Glutamatergic neuron (in vitro differentiated cells): ENCODE measurements around the gene GLT1D1. TPM values are rescaled to one million over a fixed set of nuclear protein-coding genes. Genes with fewer than 3 reads are reported as not detected.

Experiments used
- DNase-seq: peaks from one replicate; pipeline ENCODE4 v3.0.0; 2022
- H3K27ac Mint-ChIP-seq: one replicate; pipeline ENCODE4 v1.8.0; 2020; ENCODE audit warnings: mild to moderate bottlenecking, mixed read lengths, inconsistent platforms; ENCODE audit not compliant: unreplicated experiment
- H3K27me3 Mint-ChIP-seq: one replicate; pipeline ENCODE4 v1.8.0; 2020; ENCODE audit warnings: mild to moderate bottlenecking, moderate library complexity, mixed read lengths, inconsistent platforms; ENCODE audit not compliant: unreplicated experiment
- H3K36me3 Mint-ChIP-seq: one replicate; pipeline ENCODE4 v1.8.0; 2020; ENCODE audit warnings: mild to moderate bottlenecking, mixed read lengths, inconsistent platforms; ENCODE audit not compliant: unreplicated experiment
- H3K4me1 Mint-ChIP-seq: one replicate; pipeline ENCODE4 v1.8.0; 2020; ENCODE audit warnings: mild to moderate bottlenecking, low read depth, mixed read lengths, inconsistent platforms; ENCODE audit not compliant: unreplicated experiment
- H3K4me3 Mint-ChIP-seq: one replicate; pipeline ENCODE4 v1.8.0; 2020; ENCODE audit warnings: mild to moderate bottlenecking, mixed read lengths, inconsistent platforms; ENCODE audit not compliant: unreplicated experiment
- H3K9me3 Mint-ChIP-seq: one replicate; pipeline ENCODE4 v1.8.0; 2020; ENCODE audit warnings: mild to moderate bottlenecking, moderate library complexity, mixed read lengths, inconsistent platforms; ENCODE audit not compliant: unreplicated experiment
- CTCF ChIP-seq: fragments of 200-600 bp; sonication (generic); IDR thresholded peaks from one replicate; pipeline ENCODE4 v1.5.0; 2021; ENCODE audit not compliant: partially characterized antibody, unreplicated experiment
- total RNA-seq: library from RNA; stranded (reverse); fragmentation: NEBNext Ultra II Directional; extraction: Animal tissue kit (Norgen Biotek cat#: 25700); gene quantifications from one replicate; pipeline ENCODE4 v1.2.1, GENCODE V29; 2021; ENCODE audit not compliant: unreplicated experiment

The GLT1D1 gene
- total RNA-seq, 1 donor from 2014 or later: 4.4 TPM

GRCh38 chr12:128991716-128992115 lies 138.4 kb downstream of the GLT1D1 start:
- DNase-seq: no peak
- H3K4me3 Mint-ChIP-seq: no peak overlapping the region
- TF ChIP-seq CTCF: no peak
- H3K4me1 Mint-ChIP-seq: peaks cover 3% of the 10 kb centered on the region
- H3K9me3 Mint-ChIP-seq: peaks cover 6% of the 10 kb centered on the region
- peaks cover 13% of the 10 kb centered on the region for H3K36me3 Mint-ChIP-seq
- peaks cover 4% of the 10 kb centered on the region for H3K27me3 Mint-ChIP-seq
- no peak overlapping the region for H3K27ac Mint-ChIP-seq

GRCh38 chr12:128992116-128992515 lies 138.8 kb downstream of the GLT1D1 start:
- TF ChIP-seq CTCF: no peak
- no peak for DNase-seq
- Mint-ChIP-seq H3K27ac (no peak overlapping the region), H3K4me1 (peaks cover 3% of the 10 kb centered on the region), H3K4me3 (no peak overlapping the region), H3K36me3 (peaks cover 13% of the 10 kb centered on the region), H3K9me3 (peaks cover 6% of the 10 kb centered on the region), H3K27me3 (peaks cover 4% of the 10 kb centered on the region)

- Mint-ChIP-seq H3K36me3 (peaks cover 13% of the 10 kb centered on the region), H3K4me3 (no peak overlapping the region), H3K27ac (no peak overlapping the region), H3K27me3 (peaks cover 4% of the 10 kb centered on the region), H3K4me1 (peaks cover 3% of the 10 kb centered on the region), H3K9me3 (peaks cover 6% of the 10 kb centered on the region)
- TF ChIP-seq CTCF: no peak
- no peak for DNase-seq
These were observed 139.3 kb downstream of the GLT1D1 start for GRCh38 chr12:128992550-128992949.

GRCh38 chr12:128994856-128995255 lies 141.6 kb downstream of the GLT1D1 start:
- DNase-seq: no peak
- H3K9me3 Mint-ChIP-seq: peaks cover 8% of the 10 kb centered on the region
- H3K4me3 Mint-ChIP-seq: no peak overlapping the region
- H3K4me1 Mint-ChIP-seq: peaks cover 3% of the 10 kb centered on the region
- peaks cover 8% of the 10 kb centered on the region for H3K27me3 Mint-ChIP-seq
- TF ChIP-seq CTCF: no peak
- H3K36me3 Mint-ChIP-seq: peaks cover 12% of the 10 kb centered on the region
- no peak overlapping the region for H3K27ac Mint-ChIP-seq

- Mint-ChIP-seq H3K36me3 (peaks cover 12% of the 10 kb centered on the region), H3K4me1 (peaks cover 3% of the 10 kb centered on the region), H3K9me3 (peaks cover 10% of the 10 kb centered on the region), H3K27ac (no peak overlapping the region), H3K4me3 (no peak overlapping the region), H3K27me3 (peaks cover 8% of the 10 kb centered on the region)
- no peak for TF ChIP-seq CTCF
- DNase-seq: no peak
These were observed 142.3 kb downstream of the GLT1D1 start for GRCh38 chr12:128995619-128996018.
